Activated CD4-positive, alpha-beta T cell treated with anti-CD3 and anti-CD28 coated beads, Interleukin-2, Interleukin-6, amounts not matched to agents 100 ng/mL and 50 ng/mL, durations not matched to agents 16 hours and 8 hours (primary cell): Measurements from ENCODE around the gene CAMK2N2.

Experiments
- DNase-seq: peaks from one replicate; pipeline ENCODE4 v3.0.0-alpha.2; 2020

The CAMK2N2 gene

DNA sequence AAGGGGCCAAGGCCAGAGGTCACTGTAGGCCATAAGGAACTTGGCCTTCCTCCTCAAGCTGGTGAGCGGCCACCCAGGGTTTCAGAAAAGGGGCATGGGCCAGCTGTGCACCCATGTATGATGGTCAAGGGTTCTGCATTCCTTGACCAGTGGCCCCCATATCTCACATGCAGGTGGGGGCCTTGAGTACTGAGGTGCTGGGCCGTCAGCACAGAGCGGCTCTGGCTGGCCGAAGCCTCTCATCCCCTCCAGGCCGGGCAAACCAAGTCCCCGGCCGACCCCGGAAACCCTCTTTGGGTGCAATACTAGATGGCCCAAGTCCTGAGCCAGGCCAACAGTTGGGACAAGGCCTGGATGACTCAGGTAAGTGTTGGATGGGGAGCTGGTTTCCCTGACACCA is 22.1 kb downstream of the CAMK2N2 start:
- DNase-seq, result no peak

DNA sequence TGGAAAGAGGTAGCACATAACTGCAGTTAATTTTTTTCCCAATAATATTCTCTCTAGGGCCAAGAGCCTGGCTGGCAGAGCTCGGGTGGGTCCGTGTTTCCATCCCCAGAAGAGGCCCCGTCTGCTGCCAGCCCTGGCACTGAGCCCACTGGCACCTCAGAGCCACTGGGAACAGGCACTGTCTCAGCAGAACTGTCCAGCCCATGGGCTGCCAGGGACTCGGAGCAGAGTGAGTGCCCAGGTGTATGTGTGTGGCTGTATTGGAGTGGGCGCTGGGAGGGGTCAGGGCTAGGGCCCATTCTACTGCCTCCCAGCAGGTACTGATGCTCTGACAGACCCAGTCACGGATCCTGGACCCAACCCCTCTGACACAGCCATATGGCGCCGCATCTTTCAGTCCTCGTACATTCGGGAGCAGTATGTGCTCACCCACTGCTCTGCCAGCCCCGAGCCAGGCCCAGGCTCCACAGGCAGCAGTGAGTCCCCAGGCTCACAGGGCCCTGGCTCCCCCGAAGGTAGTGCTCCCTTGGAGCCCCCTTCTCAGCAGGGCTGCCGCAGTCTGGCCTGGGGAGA is 23.0 kb downstream of the CAMK2N2 start:
- no peak for DNase-seq

DNA sequence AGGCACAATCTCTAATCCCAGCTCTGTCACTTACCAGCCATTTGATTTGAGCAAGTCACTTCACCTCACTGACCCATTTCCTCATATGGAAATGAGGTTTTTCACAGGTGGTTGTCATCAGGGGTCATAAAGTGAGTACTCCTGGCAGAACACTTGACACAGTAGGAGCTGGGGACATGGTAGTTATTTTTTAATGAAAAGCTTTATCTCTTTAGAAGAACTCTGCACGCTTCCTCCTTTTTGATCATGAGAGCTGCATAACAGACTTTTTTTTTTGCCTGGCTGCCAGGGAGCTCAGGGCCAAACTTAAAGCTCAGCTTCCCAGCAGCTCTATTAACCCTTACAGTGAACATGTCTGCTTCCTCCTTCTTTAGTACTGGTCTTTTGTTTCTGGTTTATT is 23.5 kb downstream of the CAMK2N2 start:
- no peak for DNase-seq

DNA sequence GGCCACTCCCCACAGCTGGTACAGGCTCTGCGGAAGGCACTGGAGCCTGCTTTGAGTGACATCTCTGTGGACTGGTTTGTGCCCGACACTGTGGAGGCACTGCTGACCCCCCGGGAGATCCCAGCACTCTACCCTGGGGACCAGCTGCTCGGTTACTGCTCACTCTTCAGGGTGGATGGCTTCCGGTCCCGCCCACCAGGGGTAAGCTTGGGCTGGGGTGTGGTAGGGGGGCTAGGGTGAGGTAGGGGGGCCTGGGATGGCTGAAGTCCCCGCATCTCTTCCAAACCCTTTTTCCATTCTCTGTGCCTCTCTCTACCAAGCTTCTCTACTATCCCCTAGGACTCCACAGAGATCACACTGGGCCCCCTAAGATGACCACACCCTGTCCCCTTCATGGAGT is 24.1 kb downstream of the CAMK2N2 start:
- DNase-seq, result no peak

DNA sequence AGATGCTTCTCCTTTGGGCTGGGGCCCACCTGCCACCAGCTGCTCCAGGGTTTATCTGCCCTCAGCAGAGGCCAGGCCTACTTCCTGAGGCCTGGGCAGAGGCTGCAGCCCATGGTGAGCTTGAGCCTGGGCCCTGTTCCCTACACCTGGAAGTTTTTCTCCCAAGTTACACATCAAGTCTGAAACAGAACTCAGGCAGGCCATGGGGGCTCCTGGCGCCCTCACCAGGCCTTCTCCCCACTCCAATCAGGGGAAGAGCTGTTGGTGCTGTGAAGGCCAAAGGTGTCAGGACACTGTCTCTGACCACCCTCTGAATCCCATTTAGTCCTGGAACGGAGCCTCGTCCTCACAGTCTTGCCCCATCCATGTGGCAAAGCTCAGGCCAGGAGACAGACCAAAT is 24.7 kb downstream of the CAMK2N2 start:
- no peak for DNase-seq

DNA sequence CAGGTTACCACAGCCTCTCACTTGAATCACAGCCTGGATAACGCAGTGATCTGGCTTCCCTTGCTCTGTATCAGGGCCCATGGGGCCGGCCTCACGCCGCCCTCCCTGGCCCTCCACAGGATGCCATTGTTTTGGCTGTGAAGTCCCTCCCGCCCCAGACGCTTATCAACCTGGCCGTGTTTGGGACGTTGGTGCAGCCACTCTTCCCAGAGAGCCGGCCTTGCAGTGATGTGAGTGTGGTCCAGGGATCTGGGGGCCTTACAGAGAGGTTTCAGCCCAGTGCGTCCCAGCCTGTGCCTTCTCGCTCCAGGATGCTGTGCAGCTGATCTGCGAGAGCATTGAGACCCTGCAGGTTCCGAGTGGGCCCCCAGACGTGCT is 25.3 kb downstream of the CAMK2N2 start:
- DNase-seq, result no peak

DNA sequence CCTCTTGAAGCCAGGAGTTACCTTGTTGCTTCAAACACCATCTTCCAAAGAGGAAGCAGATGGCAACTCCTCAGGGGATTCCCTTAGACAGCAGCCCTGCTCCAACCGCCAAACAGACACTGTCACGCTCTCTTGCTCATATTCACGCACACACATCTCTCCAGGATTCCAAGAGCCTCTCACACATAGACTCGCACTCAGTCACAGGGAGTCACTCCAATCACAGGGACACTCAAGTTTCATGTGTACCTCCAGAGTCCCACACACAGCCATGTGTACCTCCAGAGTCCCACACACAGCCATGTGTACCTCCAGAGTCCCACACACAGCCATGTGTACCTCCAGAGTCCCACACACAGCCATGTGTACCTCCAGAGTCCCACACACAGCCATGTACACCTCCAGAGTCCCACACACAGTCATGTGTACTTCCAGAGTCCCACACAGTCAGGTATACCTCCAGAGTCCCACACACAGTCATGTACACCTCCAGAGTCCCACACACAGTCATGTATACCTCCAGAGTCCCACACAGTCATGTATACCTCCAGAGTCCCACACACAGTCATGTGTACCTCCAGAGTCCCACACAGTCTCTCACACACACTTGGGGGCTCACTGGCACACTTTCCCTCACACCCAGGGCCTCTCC is 25.8 kb downstream of the CAMK2N2 start:
- no peak for DNase-seq

DNA sequence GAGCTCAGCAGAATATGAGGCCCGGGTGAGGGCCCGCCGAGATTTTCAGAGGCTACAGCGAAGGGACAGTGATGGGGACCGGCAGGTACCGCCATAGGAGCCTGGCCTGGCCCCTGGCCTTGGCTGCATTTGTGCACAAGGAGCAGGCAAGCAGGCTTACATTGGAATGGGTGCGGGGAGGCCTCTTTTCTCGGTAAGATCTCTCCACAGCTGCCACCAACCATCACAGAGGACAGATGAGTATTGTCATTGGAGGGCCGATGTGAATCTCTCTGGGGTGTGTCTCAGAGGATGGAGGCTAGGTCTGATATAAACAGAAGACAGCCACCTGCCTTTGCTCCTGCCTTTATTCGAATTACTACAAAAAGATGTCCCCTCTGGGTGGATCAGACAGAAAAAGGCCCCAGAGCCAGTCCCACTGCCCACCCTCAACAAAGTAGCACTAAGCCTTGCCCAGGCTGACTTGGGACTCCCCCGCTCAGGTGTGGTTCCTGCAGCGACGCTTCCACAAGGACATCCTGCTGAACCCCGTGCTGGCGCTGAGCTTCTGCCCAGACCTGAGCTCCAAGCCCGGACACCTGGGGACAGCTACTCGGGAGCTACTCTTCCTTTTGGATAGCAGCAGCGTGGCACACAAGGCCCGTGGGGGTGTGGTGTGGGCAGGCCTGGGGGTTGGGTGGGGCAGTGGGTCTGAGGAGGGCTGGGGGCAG is 26.5 kb downstream of the CAMK2N2 start:
- DNase-seq, result no peak

DNA sequence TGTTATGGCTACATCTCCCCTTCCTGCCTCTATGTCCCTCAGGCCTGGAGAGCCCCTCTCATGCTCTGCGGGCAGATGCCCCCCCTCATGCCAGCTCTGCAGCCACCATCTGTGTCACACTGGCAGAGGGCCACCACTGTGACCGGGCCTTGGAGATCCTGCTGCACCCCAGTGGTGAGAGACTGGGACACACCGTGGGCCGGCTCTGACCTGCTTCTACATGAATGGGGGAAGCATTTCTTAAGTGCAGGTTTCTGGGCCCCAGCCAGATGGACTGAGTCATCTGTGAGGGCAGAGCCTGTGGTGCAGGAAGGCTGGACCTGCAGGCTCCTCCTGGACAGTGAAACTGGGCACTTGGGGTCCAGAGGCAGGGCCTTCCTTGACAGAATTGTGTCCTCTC is 27.1 kb downstream of the CAMK2N2 start:
- no peak for DNase-seq

DNA sequence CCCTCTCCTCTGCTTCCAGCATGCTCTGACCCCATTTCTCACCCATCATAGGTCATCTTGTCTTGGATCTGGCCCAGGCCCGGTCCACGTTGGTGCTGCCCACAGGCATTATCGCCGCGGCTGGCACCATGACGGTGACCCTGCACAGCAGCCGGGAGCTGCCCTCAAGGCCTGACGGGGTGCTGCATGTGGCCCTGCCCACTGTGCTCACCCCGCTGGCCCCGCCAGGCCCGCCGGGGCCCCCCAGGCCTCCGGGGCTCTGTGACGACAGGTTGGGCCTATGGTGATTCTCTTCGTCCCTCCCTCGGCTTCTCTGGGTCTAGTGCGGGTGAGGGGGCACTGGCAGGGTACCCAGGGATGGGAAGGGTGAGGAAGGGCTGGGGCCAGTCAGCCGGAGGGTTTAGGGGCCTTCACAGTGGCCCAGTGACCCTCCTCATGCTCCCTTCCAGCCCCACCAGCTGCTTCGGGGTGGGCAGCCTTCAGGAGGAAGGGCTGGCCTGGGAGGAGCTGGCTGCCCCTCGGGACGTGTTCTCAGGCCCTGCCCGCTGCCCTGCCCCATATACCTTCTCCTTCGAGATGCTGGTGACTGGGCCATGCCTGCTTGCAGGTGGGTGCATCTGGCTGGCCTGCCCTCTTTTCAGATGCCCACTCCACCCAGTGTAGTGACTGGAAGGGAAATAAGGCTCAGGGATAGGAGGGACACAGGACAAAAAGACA is 28.1 kb downstream of the CAMK2N2 start:
- no peak for DNase-seq

DNA sequence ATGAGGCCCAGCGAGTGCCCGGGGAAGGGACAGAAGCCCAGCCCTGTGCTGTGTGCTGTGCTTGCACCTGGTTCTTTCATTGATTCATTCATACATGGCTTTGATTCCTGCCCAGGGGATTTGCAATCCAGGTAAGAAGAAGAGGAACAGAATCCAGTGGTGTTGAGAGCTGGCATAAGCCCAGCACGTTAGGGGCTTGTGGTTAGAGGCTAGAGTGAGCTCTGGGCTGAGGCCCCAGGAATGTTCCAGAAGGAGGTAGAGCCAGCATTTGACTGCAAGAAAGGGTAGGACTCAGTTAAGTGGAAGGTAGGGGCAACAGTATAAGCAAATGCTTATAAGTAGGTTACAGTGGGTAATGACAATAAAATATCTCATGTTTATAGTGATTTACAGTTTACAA is 29.7 kb downstream of the CAMK2N2 start:
- no peak for DNase-seq

DNA sequence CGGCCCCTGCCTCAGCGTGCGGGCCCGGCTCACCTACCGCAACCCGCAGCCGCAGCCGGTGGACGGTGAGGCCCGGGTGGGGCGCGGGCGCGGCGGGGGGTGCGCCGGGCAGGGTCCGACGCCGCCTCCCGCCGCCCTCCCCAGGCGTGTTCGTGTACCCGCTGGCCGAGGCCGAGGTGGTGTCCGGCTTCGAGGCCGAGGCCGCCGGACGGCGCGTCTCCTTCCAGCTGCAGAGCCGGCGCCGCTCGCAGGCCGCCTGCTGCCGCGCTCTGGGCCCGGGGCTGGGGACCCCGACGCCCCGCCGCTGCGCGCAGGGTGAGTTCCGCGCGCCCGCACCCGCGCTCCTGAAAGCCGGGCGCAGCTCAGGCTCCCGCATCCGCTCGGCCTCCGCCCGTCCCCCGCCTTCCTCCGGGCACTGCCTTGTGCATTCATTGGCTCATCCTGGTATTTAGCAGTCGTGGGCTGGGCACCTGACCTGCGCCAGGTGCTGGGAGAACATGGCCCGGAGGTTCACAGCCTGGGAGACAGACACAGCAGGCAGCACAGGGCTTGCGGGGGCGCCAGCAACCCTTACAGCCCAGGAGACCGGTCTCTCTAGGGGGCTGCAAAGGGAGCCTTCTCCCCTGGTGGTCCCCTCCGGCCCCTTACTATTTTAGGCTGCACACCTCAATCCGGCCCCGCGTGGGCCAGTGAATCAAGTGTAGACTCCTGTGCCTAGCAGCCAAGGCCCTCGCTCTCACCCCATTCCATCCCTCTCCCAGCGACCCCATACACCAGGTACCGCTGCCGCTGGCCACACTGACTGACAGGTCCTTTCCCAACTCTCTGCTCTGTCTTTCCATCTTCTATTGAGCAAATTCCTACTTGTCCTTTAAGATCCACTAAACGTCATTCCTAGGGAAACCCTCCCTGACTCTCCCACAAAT is 30.5 kb downstream of the CAMK2N2 start:
- no peak for DNase-seq

DNA sequence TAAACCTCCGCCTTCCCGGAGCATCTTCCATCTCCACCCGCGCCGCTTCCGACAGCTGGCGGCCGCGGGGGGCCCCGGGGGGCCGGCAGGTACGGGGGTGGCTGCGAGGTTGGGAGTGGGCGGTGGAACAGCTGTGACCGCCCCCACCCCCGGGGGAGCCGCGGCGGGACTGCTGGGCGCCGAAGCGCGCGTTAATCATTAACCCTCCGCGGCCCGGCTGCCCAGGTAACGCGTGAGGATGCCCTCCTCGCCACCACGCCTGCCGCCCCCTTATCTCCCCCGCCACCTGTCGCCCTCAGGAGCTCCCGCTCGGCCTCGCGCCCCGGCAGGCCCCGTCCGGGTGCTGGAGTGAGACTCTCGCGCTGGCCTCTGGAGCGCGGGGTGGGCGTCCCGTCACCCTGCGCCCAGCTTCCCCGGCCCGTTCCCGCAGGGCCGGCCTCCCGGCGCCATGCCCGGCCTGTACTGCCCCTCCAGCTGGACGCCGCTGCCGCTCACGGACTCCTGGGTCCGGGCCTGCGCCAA is 31.2 kb downstream of the CAMK2N2 start:
- DNase-seq, result no peak

DNA sequence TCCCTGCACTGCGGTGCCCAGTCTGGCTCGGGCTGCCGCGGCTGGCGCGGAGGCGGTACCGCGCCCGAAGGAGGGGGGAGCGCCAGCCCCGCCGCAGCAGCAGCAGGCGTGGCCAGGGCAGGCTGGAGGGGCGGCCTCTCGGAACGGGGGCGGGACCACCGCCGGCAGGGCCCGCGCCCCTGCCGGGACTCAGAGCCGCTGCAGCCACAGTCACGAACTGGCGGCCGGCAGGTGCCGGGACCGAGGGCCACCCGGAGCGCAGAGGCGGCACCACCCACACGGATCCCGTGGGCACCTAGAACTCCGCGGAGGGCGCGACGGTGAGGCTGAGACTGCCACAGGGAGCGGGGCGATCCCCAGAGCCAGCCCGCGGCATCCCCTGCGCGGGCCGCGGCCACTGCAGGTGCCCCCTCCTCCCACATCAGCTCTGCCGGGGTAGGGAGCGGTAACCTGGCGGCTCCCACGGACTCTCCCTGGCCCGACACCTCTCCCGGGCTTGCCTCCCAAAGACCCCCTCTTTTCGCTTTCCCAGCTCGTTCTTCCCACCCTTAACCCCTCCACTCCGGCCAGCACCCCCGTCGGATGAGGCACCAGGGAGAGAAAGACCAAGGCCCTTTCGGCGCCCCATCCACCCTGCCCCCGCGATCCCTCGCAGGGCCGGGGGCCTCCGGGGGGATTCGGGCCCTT is 31.8 kb downstream of the CAMK2N2 start, which contains the start of gene VWA5B2:
TSS of gene VWA5B2 (plus strand) at position 192 of the 687 bp plus-strand sequence. CDS start 944 bp downstream, outside the sequence.
- peak; percentile 55 for DNase-seq

DNA sequence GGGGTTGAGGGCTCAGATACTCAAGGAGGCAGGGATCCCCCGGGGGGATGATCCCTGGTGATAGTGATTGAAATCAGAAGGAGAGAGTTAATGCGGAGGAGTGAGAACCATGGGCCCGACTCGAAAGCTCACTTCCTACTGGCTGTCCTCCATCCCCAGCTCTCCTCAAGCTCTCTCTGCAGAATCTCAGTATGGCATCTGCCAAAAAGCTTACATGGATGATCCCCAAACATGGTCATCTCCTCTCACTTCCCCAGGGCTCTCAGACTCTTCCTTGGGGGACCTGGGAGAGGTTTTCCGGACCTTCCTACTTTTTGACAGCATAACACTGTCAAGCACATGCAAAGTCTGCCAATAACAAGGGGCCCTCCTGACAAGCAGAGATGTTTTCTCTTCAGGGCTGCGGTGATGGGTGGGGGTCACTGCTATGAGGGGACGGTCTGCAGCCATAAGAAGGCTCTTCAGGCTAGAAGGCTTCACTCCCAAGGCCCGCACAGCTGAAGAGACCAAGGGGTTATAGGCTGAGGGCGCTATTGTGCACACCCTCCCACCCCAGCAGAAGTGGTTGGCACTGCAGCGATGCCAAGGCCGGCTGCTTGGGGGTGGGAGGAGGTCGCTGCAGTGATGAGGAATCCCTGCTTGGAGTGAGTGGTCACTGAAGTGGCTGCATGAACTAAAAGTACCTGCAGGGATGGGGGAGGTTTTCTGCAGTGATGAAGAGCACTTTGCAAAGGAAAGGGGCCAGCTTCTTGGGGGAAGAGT is 32.8 kb downstream of the CAMK2N2 start:
- DNase-seq, result no peak

DNA sequence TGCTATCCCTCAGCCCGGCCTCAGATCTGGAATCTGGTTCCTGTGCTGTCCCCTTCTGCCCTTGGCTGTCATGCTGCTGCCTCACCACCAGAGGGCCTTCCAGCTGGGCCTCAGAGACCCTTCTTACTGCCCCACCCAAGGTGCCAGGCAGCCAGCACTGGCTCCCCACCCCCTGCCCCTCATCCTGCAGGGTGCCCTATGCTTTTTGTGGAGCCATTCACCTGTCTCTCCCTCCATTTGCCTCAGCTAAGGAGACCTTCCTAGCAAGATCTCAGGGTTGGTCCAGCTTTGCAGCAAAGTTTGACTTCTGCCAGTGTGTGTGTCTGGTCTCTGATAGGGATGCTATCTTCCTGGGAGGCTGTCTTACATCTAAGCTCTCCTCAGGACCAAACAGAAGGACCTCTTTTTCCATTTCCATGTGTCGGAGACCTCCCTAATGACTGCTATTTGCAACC is 33.8 kb downstream of the CAMK2N2 start:
- peak; percentile 61 for DNase-seq

DNA sequence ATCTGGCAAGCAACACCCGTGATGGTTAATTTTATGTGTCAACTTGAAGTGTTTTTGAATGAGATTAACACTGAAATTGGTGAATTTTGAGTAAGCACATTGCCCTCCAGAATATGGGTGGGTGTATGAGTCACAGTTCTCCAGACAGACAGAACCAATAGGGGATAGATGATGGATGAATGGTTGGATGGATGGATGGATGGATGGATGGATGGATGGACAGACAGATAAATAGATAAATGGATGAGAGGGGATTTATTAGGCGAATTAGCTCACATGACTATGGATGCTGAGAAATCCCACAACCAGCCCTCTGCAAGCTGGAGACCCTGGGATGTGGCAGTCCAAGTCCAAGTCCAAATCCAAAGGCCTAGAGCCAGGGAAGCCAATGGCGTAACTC is 37.4 kb downstream of the CAMK2N2 start:
- no peak for DNase-seq

DNA sequence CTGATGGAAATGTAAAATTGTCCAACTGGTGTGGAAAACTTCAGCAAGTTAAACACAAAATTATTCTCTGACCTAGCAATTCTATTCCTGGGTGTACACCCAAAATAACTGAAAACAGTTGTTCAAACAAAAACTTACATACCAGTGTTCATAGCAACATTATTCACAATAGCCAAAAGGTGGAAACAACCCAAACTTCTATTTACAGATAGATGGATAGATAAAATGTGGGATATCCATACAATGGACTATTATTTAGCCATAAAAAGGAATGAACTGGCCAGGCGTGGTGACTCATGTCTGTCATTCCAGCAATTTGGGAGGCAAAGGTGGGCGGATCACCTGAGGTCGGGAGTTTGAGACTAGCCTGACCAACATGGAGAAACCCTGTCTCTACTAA is 38.8 kb downstream of the CAMK2N2 start:
- no peak for DNase-seq

DNA sequence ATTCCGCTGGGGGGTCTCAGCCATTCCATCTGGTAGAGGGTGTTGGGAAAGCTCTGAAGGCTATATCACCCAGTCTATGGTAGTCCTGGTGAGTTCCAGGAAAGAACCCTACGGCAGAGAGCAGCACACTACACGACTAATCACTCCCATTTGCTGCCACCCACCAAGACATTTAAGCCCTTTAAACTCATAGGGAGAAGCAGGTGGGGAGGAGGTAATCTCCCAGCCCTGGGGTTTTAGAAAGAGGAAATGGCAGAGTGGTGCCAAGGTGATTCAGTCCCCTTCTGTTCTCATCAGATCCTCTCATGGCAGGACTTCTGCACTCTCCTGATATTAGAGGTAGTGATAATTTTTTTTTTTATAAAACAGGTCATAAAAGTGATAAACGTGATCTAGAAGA is 42.5 kb downstream of the CAMK2N2 start:
- no peak for DNase-seq

DNA sequence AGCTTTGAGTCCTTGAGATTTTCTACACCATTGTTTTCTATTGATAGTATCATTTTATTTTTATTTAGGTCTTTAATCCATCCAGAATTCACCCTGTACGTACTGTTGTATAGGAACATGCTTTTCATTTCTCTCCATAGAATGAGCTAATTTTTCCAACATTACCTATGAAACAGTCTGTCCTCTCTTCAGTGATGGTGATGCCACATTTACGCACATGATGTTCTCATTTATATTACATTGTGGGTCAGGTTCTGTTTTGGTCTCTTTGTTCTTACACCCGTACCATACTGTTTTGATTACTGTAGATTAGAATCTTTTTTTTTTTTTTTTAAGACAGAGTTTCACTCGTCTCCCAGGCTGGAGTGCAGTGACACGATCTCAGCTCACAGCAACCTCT is 49.6 kb downstream of the CAMK2N2 start:
- DNase-seq, result no peak

DNA sequence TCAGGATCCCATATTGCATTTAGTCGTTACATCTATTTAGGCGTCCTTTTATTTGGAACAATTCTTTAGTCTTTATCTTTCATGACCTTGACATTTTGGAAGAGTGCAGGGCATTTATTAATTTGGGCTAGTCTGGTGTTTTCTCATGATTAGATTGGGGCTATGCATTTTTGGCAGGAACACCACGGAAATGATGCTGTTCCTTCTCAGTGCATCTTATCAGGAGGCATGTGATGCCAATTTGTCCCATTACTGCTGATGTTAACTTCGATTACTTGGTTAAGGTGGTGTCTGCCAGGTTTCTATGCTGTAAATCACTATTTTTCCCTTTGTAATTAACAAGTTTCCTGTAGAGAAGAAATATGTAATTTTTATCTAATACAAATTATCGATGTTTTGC is 50.1 kb downstream of the CAMK2N2 start:
- DNase-seq, result no peak
